WERI-Rb-1 (cell line): ENCODE results near the gene MEAK7.
"Not testable (repeated sequence)": the region's sequence is repeated elsewhere in the genome, so short reads cannot be mapped to it uniquely, and the experiment has no call there.

Source experiments
- DNase-seq: peaks from one replicate; pipeline ENCODE4 v3.0.0-alpha.2; 2020
- H3K27ac ChIP-seq: fragments of 250-450 bp; sonication (Bioruptor Pico); 2 replicates; pipeline ENCODE4 v1.5.1; 2020; ENCODE audit warnings: mild to moderate bottlenecking, moderate library complexity
- H3K27me3 ChIP-seq: fragments of 250-450 bp; sonication (Bioruptor Pico); 2 replicates; pipeline ENCODE4 v1.5.1; 2021; ENCODE audit warnings: mild to moderate bottlenecking, low read depth, moderate library complexity; ENCODE audit not compliant: insufficient read depth, severe bottlenecking
- H3K36me3 ChIP-seq: fragments of 250-450 bp; sonication (Bioruptor Pico); 2 replicates; pipeline ENCODE4 v1.5.1; 2020; ENCODE audit warnings: mild to moderate bottlenecking, moderate library complexity
- H3K4me3 ChIP-seq: 2 replicates; pipeline ENCODE4 v1.5.1; 2011; ENCODE audit warnings: low read depth, mild to moderate bottlenecking, control low read depth, low read length
- H3K9me3 ChIP-seq: fragments of 250-450 bp; sonication (Bioruptor Pico); 2 replicates; pipeline ENCODE4 v1.5.1; 2021; ENCODE audit warnings: mild to moderate bottlenecking, moderate library complexity; ENCODE audit not compliant: severe bottlenecking
- CTCF ChIP-seq: IDR thresholded peaks from 2 replicates; pipeline ENCODE4 v1.5.1; 2011; ENCODE audit warnings: low read depth, mild to moderate bottlenecking, control low read depth, inconsistent platforms, low read length

The MEAK7 gene

GRCh38 chr16:84524346-84524920, 20.0 kb upstream of the MEAK7 start:
- Histone ChIP-seq H3K27ac (no peak overlapping the region), H3K36me3 (no peaks in the 10 kb centered on the region), H3K9me3 (no peaks in the 10 kb centered on the region), H3K27me3 (no peaks in the 10 kb centered on the region), H3K4me3 (no peak overlapping the region)
- no peak for TF ChIP-seq CTCF
- DNase-seq: no peak

DNA sequence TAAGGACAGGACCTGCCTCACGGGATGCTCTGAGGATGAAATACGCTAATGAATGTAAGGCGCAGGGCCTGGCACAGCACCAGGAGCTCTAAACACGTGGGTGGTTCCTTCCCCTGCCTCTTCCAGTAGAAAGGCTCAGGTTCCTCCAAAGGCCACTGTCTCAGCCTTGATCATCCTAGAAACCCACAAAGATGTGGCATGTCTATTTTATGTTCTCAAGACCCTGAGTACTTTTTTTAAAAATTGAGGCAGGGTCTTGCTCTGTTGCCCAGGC, 17.0 kb upstream of the MEAK7 start:
- Histone ChIP-seq H3K36me3 (no peaks in the 10 kb centered on the region), H3K4me3 (no peak overlapping the region), H3K27ac (no peak overlapping the region), H3K27me3 (no peaks in the 10 kb centered on the region), H3K9me3 (no peaks in the 10 kb centered on the region)
- no peak for DNase-seq
- no peak for TF ChIP-seq CTCF

GRCh38 chr16:84520725-84521496, 16.5 kb upstream of the MEAK7 start:
- DNase-seq: no peak
- H3K9me3 ChIP-seq: no peaks in the 10 kb centered on the region
- no peaks in the 10 kb centered on the region for H3K27me3 ChIP-seq
- no peaks in the 10 kb centered on the region for H3K36me3 ChIP-seq
- no peak overlapping the region for H3K4me3 ChIP-seq
- no peak for TF ChIP-seq CTCF
- no peak overlapping the region for H3K27ac ChIP-seq

GRCh38 chr16:84519855-84520254, 15.4 kb upstream of the MEAK7 start:
- H3K36me3 ChIP-seq: no peaks in the 10 kb centered on the region
- H3K27ac ChIP-seq: no peak overlapping the region
- DNase-seq: no peak
- H3K27me3 ChIP-seq: no peaks in the 10 kb centered on the region
- no peak for TF ChIP-seq CTCF
- no peak overlapping the region for H3K4me3 ChIP-seq
- no peaks in the 10 kb centered on the region for H3K9me3 ChIP-seq

- DNase-seq: no peak
- TF ChIP-seq CTCF: no peak
- Histone ChIP-seq H3K4me3 (no peak overlapping the region), H3K27ac (no peak overlapping the region), H3K9me3 (no peaks in the 10 kb centered on the region), H3K27me3 (no peaks in the 10 kb centered on the region), H3K36me3 (no peaks in the 10 kb centered on the region)
Observed at GRCh38 chr16:84518804-84519341, 14.4 kb upstream of the MEAK7 start.

GRCh38 chr16:84518220-84518619, 13.8 kb upstream of the MEAK7 start:
- not testable (repeated sequence) for DNase-seq, H3K4me3 ChIP-seq, H3K9me3 ChIP-seq, H3K27me3 ChIP-seq, H3K36me3 ChIP-seq, H3K27ac ChIP-seq
